Peyer's patch (tissue), 4 donors: ENCODE measurements around the gene PPP1R1B. TPM values are rescaled to one million over a fixed set of nuclear protein-coding genes. Genes with fewer than 3 reads are reported as not detected.

Experiments
- DNase-seq, 3 donors: peaks; one replicate each; pipeline ENCODE4 v3.0.0-alpha.2; 2017 to 2019
- H3K27ac ChIP-seq, 4 donors: fragments of 200-600 bp; sonication (generic); one replicate each; pipeline ENCODE4 v1.5.1; 2016 to 2019
- H3K27me3 ChIP-seq, 2 donors: fragments of 200-600 bp; sonication (generic); one replicate each; pipeline ENCODE4 v1.5.1; 2019
- H3K36me3 ChIP-seq, 3 donors: fragments of 200-600 bp; sonication (generic); one replicate each; pipeline ENCODE4 v1.5.1; 2016 to 2019
- H3K4me1 ChIP-seq, 4 donors: fragments of 200-600 bp; sonication (generic); one replicate each; pipeline ENCODE4 v1.5.1; 2016 to 2019
- H3K4me3 ChIP-seq, 4 donors: fragments of 200-600 bp; sonication (generic); 1 replicate in 3 of 4; 2 replicates in 1 of 4; pipeline ENCODE4 v1.5.1; 2016 to 2019; ENCODE audit warnings: mild to moderate bottlenecking in 1 of 4
- H3K9me3 ChIP-seq, 4 donors: fragments of 200-600 bp; sonication (generic); one replicate each; pipeline ENCODE4 v1.5.1; 2016 to 2019; ENCODE audit warnings: mild to moderate bottlenecking in 1 of 4
- POLR2A ChIP-seq, 2 donors: fragments of 450-650 bp; IDR thresholded peaks; one replicate each; pipeline ENCODE4 v1.5.1; 2017; ENCODE audit warnings: antibody characterized with exemption in 2 of 2, mild to moderate bottlenecking in 2 of 2, moderate library complexity in 2 of 2
- total RNA-seq, 4 donors: library from RNA; depleted of rRNA; stranded (reverse); fragments of >200 nt; gene quantifications; one replicate each; pipeline ENCODE4 v1.1.0, GENCODE V29; 2016
- TF ChIP-seq, protein P1 (sequence below), 6 experiments: fragments of 450-650 bp in 4 of 6; fragments of 200-600 bp in 2 of 6; sonication (generic) in 1 of 6; IDR thresholded peaks; one replicate each; pipeline ENCODE4 v1.5.1; 2017 to 2019; ENCODE audit warnings: antibody characterized with exemption in 6 of 6, mild to moderate bottlenecking in 3 of 6, moderate library complexity in 1 of 6

PPP1R1B gene
- total RNA-seq, 4 donors from 2014 or later: 71.8 to 161 (median 125) TPM

DNA sequence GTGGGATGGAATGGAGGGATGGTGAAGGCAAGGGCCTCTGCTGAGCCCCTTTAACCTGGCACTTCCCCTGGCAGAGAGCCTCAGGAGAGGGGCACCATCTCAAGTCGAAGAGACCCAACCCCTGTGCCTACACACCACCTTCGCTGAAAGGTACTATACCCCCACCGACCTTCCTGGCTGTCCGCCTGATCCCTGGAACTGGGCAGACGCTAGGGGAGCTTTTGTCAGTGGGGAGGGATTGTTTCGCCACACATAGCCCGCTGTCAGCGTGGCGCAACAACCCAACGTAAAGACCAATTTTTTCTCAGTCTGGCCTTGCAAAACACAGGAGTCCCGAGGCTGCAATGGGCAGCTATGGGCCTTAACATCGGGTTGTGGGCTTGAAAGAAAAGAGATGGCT lies 3.1 kb downstream of the PPP1R1B start:
- no peaks in the 10 kb centered on the region for H3K36me3 ChIP-seq
- no peaks in the 10 kb centered on the region for H3K9me3 ChIP-seq
- peak overlapping the region in 2 of 4 donors; percentile 29 to 70 for H3K4me3 ChIP-seq
- peaks cover 4 to 42% (median 11%) of the 10 kb centered on the region in 4 donors for H3K4me1 ChIP-seq
- no peak for DNase-seq
- no peaks in the 10 kb centered on the region for H3K27me3 ChIP-seq
- peak overlapping the region in 3 of 4 donors; percentile 82 to 97 (median 91) for H3K27ac ChIP-seq
- TF ChIP-seq, protein P1, sequence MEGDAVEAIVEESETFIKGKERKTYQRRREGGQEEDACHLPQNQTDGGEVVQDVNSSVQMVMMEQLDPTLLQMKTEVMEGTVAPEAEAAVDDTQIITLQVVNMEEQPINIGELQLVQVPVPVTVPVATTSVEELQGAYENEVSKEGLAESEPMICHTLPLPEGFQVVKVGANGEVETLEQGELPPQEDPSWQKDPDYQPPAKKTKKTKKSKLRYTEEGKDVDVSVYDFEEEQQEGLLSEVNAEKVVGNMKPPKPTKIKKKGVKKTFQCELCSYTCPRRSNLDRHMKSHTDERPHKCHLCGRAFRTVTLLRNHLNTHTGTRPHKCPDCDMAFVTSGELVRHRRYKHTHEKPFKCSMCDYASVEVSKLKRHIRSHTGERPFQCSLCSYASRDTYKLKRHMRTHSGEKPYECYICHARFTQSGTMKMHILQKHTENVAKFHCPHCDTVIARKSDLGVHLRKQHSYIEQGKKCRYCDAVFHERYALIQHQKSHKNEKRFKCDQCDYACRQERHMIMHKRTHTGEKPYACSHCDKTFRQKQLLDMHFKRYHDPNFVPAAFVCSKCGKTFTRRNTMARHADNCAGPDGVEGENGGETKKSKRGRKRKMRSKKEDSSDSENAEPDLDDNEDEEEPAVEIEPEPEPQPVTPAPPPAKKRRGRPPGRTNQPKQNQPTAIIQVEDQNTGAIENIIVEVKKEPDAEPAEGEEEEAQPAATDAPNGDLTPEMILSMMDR (IDR thresholded peaks at IDR 0.05): no peak
- no peak for TF ChIP-seq POLR2A (IDR thresholded peaks at IDR 0.05)

DNA sequence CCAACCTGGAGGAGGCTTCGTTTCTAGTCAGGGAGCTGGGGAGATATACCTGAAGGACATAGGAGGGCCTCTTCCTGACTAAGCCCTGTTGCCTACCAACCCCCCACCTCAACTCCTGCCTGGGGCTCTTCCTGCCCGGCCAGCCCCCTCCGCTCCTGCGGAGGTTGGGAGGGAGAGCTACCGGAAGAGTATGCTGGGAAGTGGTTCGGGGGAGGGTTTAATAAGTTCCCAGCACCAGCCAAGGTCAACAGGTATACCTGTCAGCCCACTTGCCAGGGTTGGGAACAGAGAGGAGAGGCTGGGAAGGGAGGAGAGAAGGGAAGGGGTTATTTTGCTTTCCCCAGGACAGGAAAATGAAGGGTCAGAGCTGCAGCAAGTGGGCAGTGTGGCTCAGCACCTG lies 4.7 kb downstream of the PPP1R1B start:
- peak in 1 of 3 donors; percentile 69 for DNase-seq
- H3K27ac ChIP-seq: peak overlapping the region in 3 of 4 donors; percentile 82 to 97 (median 91)
- TF ChIP-seq, protein P1 (IDR thresholded peaks at IDR 0.05): no peak
- peak in 1 of 2 donors; percentile 43 for TF ChIP-seq POLR2A (IDR thresholded peaks at IDR 0.05)
- no peaks in the 10 kb centered on the region for H3K36me3 ChIP-seq
- no peaks in the 10 kb centered on the region for H3K27me3 ChIP-seq
- H3K4me1 ChIP-seq: peaks cover 6 to 45% (median 11%) of the 10 kb centered on the region in 4 donors
- H3K9me3 ChIP-seq: no peaks in the 10 kb centered on the region
- peak overlapping the region in 2 of 4 donors; percentile 7 to 9 for H3K4me3 ChIP-seq

- H3K36me3 ChIP-seq: no peaks in the 10 kb centered on the region
- peaks cover 9 to 39% (median 9%) of the 10 kb centered on the region in 4 donors for H3K4me1 ChIP-seq
- peak in 2 of 3 donors; percentile 92 for DNase-seq
- H3K9me3 ChIP-seq: no peaks in the 10 kb centered on the region
- peak overlapping the region in 2 of 4 donors; percentile 9 to 34 for H3K4me3 ChIP-seq
- H3K27ac ChIP-seq: peak overlapping the region in 3 of 4 donors; percentile 82 to 97 (median 91)
- TF ChIP-seq, protein P1 (IDR thresholded peaks at IDR 0.05): peak in 3 of 6 experiments; percentile 25 to 28 (median 26)
- TF ChIP-seq POLR2A (IDR thresholded peaks at IDR 0.05): peak; percentile 45 to 73
- H3K27me3 ChIP-seq: no peaks in the 10 kb centered on the region
Measured at GRCh38 chr17:39632153-39632941, 5.6 kb downstream of the PPP1R1B start.

- Histone ChIP-seq H3K9me3 (no peaks in the 10 kb centered on the region), H3K4me3 (no peak overlapping the region), H3K27ac (peak overlapping the region in 3 of 4 donors; percentile 60 to 97 (median 91)), H3K4me1 (peaks cover 9 to 47% (median 18%) of the 10 kb centered on the region in 4 donors), H3K36me3 (no peaks in the 10 kb centered on the region), H3K27me3 (no peaks in the 10 kb centered on the region)
- DNase-seq: no peak
- TF ChIP-seq POLR2A (IDR thresholded peaks at IDR 0.05): no peak
- TF ChIP-seq, protein P1 (IDR thresholded peaks at IDR 0.05): no peak
Measured at GRCh38 chr17:39633570-39634183, 6.9 kb downstream of the PPP1R1B start.

GRCh38 chr17:39634384-39634871 lies 7.7 kb downstream of the PPP1R1B start:
- H3K27ac ChIP-seq: peak overlapping the region in 2 of 4 donors; percentile 91 to 97
- H3K4me3 ChIP-seq: no peak overlapping the region

More at GRCh38 chr17:39634384-39634871, 7.7 kb downstream of the PPP1R1B start:
- H3K9me3 ChIP-seq: no peaks in the 10 kb centered on the region
- peaks cover 9 to 53% (median 18%) of the 10 kb centered on the region in 4 donors for H3K4me1 ChIP-seq
- TF ChIP-seq, protein P1 (IDR thresholded peaks at IDR 0.05): peak; percentile 68 to 86 (median 80)
- no peak for TF ChIP-seq POLR2A (IDR thresholded peaks at IDR 0.05)
- no peaks in the 10 kb centered on the region for H3K36me3 ChIP-seq
- DNase-seq: no peak
- H3K27me3 ChIP-seq: no peaks in the 10 kb centered on the region
